Stimulated activated naive CD8-positive, alpha-beta T cell treated with anti-CD3 and anti-CD28 coated beads, Interleukin-15, amount 100 ng/mL, for 72 hours (primary cell): ENCODE results near the gene CMTM5.

Experiments used
- ATAC-seq: fragments of 150-1000 bp; cut with Tn5 transposase; 2 replicates; pipeline ENCODE4 v1.10.0; 2021; ENCODE audit warnings: mild to moderate bottlenecking, moderate library complexity
- DNase-seq, 2 donors: peaks; one replicate each; pipeline ENCODE4 v3.0.0; 2021 to 2022
- H3K27ac Mint-ChIP-seq, 2 donors: one replicate each; pipeline ENCODE4 v1.8.0; 2022; ENCODE audit warnings: mild to moderate bottlenecking in 2 of 2, mixed read lengths in 2 of 2, moderate library complexity in 2 of 2
- H3K27me3 Mint-ChIP-seq: one replicate; pipeline ENCODE4 v1.8.0; 2022; ENCODE audit warnings: mixed read lengths
- H3K4me1 Mint-ChIP-seq: one replicate; pipeline ENCODE4 v1.8.0; 2022; ENCODE audit warnings: mild to moderate bottlenecking, mixed read lengths
- H3K4me3 Mint-ChIP-seq, 2 donors: one replicate each; pipeline ENCODE4 v1.8.0; 2022; ENCODE audit warnings: mild to moderate bottlenecking in 2 of 2, mixed read lengths in 2 of 2, moderate library complexity in 1 of 2
- H3K9me3 Mint-ChIP-seq, 2 donors: one replicate each; pipeline ENCODE4 v1.8.0; 2022; ENCODE audit warnings: mixed read lengths in 2 of 2

CMTM5 gene

GRCh38 chr14:23376482-23377197 is at the start of gene CMTM5:
Gene CMTM5 (plus strand): TSS chr14:23377046. CDS start chr14:23377252, 206 bp downstream.
- DNase-seq (no peak), ATAC-seq (no peak)
- Mint-ChIP-seq H3K9me3 (no peaks in the 10 kb centered on the region), H3K4me1 (no peaks in the 10 kb centered on the region), H3K27ac (no peak within 1 kb of the TSS), H3K4me3 (no peak within 1 kb of the TSS), H3K27me3 (peaks cover 20% of the 10 kb centered on the region)

GRCh38 chr14:23327947-23328744 is 48.7 kb upstream of the CMTM5 start:
- H3K27ac Mint-ChIP-seq = no peak overlapping the region
- H3K9me3 Mint-ChIP-seq = no peaks in the 10 kb centered on the region

DNA sequence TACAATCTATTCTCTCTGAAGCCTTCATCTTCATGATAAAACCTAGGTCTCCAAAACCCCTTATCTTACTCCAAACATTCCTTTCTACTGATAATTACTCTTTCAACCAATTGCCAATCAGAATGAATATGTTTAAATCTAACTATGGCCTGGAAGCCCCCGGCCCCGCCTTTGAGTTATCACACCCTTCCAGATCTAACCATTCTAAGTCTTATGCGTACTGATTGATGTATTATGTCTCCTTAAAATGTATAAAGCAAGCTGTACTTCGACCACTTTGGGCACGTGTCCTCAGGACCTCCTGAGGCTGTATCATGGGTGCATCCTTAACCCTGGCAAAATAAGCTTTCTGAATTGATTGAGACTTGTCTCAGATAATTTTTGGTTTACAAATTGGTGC is 41.2 kb upstream of the CMTM5 start:
- ATAC-seq = no peak

More at GRCh38 chr14:23327947-23328744, 48.7 kb upstream of the CMTM5 start:
- Mint-ChIP-seq H3K4me3 (no peak overlapping the region), H3K4me1 (peaks cover 20% of the 10 kb centered on the region), H3K27me3 (no peaks in the 10 kb centered on the region)
- peak; percentile 86 for ATAC-seq
- peak; percentile 45 to 65 for DNase-seq

GRCh38 chr14:23339506-23340268 is 37.2 kb upstream of the CMTM5 start:
- no peak for DNase-seq
- no peaks in the 10 kb centered on the region for H3K4me1 Mint-ChIP-seq
- peaks cover 22% of the 10 kb centered on the region for H3K27me3 Mint-ChIP-seq
- H3K9me3 Mint-ChIP-seq = no peaks in the 10 kb centered on the region
- no peak overlapping the region for H3K4me3 Mint-ChIP-seq
- no peak overlapping the region for H3K27ac Mint-ChIP-seq
- ATAC-seq = no peak

More for the DNA sequence above, 41.2 kb upstream of the CMTM5 start:
- Mint-ChIP-seq H3K4me1 (no peaks in the 10 kb centered on the region), H3K27ac (peak overlapping the region in 1 of 2 donors; percentile 14), H3K9me3 (no peaks in the 10 kb centered on the region), H3K4me3 (no peak overlapping the region), H3K27me3 (peaks cover 26% of the 10 kb centered on the region)
- DNase-seq = no peak

DNA sequence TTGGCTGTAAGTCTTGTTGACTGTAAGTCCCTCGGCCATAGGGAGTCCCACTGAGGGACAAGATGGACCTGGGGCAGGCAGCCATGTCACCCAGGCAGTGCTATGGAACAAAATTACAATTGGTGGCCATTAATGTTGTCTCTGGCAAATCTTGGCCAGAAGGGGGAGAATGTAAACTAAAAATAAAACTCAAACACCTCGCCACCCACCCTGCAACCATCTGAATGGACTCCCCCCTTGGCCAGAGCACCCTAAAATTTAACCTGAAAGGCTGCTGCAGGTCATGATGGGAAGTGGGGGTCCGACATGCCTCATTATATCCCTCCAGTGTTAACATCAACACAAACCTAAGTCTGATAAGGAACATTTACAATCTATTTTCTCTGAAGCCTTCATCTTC is 32.4 kb upstream of the CMTM5 start:
- ATAC-seq (no peak), DNase-seq (no peak)
- no peak overlapping the region for H3K4me3 Mint-ChIP-seq
- no peaks in the 10 kb centered on the region for H3K9me3 Mint-ChIP-seq
- H3K4me1 Mint-ChIP-seq = no peaks in the 10 kb centered on the region
- H3K27ac Mint-ChIP-seq = no peak overlapping the region
- H3K27me3 Mint-ChIP-seq = no peaks in the 10 kb centered on the region

GRCh38 chr14:23345987-23346692 is 30.7 kb upstream of the CMTM5 start:
- Mint-ChIP-seq H3K4me1 (no peaks in the 10 kb centered on the region), H3K27me3 (peaks cover 9% of the 10 kb centered on the region), H3K9me3 (no peaks in the 10 kb centered on the region), H3K27ac (no peak overlapping the region), H3K4me3 (no peak overlapping the region)
- ATAC-seq (peak; percentile 15), DNase-seq (no peak)

DNA sequence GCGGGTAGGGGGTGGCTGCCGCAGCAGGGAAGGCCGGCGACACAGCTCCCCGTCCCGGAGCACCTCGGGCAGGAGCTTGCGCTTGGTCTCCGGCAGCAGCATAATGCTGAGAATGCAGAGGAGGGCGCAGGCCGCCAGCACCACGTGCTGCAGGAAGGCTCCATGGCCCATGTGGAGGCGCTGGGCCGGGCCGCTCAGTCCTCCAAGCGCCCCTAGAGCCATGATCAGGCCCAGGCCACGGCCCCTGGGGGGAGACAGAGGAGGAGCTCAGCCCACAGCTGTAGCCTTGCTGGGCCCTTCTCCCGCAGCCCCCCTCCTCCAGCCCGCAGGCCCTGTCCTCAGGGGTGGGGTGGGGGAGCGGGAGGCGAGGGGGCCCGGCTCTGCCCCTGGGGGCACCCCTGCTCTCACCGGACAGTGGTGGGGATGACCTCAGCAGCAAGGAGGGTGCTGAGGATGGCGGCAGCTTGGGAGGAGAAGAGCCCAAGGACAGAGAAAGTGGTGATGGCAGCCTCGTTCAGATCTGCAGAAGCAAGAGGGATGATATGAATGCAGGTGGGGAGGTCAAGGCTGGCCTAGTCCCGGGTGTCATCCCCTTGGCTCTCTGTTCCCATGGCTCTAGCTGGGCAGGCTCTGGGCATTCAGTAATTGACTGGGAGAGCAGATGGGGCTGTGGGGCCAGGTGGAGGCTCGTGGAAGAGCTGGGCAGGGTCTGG is 30.0 kb upstream of the CMTM5 start:
- no peak overlapping the region for H3K4me3 Mint-ChIP-seq
- no peaks in the 10 kb centered on the region for H3K4me1 Mint-ChIP-seq
- peak overlapping the region in 1 of 2 donors; percentile 62 for H3K27ac Mint-ChIP-seq
- no peaks in the 10 kb centered on the region for H3K9me3 Mint-ChIP-seq
- ATAC-seq = peak; percentile 42
- peaks cover 13% of the 10 kb centered on the region for H3K27me3 Mint-ChIP-seq
- DNase-seq = no peak

GRCh38 chr14:23347406-23348296 is 29.2 kb upstream of the CMTM5 start:
- Mint-ChIP-seq H3K9me3 (no peaks in the 10 kb centered on the region), H3K4me3 (no peak overlapping the region), H3K4me1 (no peaks in the 10 kb centered on the region), H3K27ac (peak overlapping the region in 1 of 2 donors; percentile 62), H3K27me3 (peaks cover 13% of the 10 kb centered on the region)
- ATAC-seq (no peak), DNase-seq (no peak)

- DNase-seq (no peak), ATAC-seq (no peak)
- H3K27ac Mint-ChIP-seq = no peak overlapping the region
- no peaks in the 10 kb centered on the region for H3K9me3 Mint-ChIP-seq
- no peaks in the 10 kb centered on the region for H3K4me1 Mint-ChIP-seq
- H3K27me3 Mint-ChIP-seq = peaks cover 18% of the 10 kb centered on the region
- H3K4me3 Mint-ChIP-seq = no peak overlapping the region
Measured at GRCh38 chr14:23348297-23348655, 28.6 kb upstream of the CMTM5 start.

DNA sequence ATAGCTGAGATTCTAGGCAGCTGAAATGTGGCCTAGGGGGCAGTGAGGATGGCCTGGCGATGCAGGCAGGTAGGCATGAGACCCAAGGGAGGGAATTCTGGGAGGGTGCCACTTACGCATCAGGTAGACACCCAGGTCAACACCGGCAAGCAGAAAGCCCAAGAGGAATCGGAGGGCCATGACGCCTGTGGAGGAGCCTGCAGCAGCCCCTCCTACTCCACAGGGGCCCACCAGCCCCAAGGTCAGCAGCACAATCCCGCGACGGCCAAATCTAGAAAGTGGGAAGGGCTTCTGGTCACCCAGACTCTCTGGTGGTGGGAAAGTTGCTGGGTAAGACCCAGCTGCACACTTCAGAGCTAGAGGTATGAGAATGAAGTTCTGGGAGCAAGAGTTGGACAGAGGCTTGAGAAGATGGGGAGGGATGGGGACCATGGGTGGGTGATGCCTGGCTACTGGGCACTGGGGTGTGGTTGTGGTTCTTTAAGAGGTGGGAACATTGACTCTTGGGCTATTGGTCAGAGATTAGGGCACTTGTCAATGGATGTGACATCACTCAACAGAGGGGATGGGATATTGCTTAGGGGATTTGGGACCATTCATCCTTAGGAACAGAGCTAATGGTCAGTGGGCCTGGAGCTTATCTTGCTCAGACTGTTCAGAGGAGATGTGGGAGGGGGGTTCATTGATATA is 27.5 kb upstream of the CMTM5 start:
- ATAC-seq (no peak), DNase-seq (no peak)
- peak overlapping the region in 1 of 2 donors; percentile 22 for H3K27ac Mint-ChIP-seq
- H3K9me3 Mint-ChIP-seq = no peaks in the 10 kb centered on the region
- no peaks in the 10 kb centered on the region for H3K4me1 Mint-ChIP-seq
- H3K4me3 Mint-ChIP-seq = no peak overlapping the region
- H3K27me3 Mint-ChIP-seq = peaks cover 28% of the 10 kb centered on the region

DNA sequence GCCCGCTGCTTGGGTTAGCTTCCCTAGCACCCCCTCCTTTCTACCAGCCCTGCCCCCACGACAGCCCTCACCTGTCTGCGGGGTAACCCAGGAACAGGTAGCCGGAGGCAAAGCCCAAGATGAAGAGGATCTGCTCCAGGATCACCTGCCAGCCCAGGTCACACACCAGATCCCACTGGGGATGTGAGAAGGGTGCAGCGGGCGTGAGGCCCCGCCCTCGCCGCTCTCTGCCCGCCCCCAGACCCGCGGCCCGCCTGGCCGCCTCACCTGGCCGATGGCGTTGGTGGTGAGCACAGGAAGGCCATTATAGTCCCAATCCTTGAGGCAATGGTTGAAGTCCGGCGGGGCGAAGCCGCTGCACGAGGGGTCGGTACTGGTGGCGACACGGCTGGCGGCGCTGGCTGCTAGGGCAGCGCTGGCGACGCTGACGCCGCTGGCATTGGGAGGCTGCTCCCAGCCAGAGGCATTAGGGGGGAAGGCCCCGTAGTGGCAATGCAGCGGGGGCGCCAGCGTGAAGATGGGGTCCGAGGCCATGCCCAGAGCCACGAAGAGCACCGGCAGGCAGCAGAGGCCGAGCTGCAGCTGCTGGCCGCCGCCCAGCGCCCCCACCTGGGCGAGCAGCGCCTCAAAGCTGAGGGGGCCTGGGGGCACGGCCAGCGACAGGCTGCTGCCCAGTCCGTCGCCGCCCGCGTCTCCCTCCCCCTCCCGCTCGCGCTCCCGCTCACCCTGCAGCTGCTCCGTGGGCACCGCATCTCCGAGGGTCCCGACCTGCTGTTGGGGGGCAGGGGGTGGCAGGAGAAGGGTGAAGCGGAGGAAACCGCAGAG is 25.0 kb upstream of the CMTM5 start:
- ATAC-seq (peak; percentile 50), DNase-seq (no peak)
- no peak overlapping the region for H3K27ac Mint-ChIP-seq
- peak overlapping the region; percentile 74 to 77 for H3K4me3 Mint-ChIP-seq
- no peaks in the 10 kb centered on the region for H3K9me3 Mint-ChIP-seq
- no peaks in the 10 kb centered on the region for H3K4me1 Mint-ChIP-seq
- peaks cover 32% of the 10 kb centered on the region for H3K27me3 Mint-ChIP-seq

DNA sequence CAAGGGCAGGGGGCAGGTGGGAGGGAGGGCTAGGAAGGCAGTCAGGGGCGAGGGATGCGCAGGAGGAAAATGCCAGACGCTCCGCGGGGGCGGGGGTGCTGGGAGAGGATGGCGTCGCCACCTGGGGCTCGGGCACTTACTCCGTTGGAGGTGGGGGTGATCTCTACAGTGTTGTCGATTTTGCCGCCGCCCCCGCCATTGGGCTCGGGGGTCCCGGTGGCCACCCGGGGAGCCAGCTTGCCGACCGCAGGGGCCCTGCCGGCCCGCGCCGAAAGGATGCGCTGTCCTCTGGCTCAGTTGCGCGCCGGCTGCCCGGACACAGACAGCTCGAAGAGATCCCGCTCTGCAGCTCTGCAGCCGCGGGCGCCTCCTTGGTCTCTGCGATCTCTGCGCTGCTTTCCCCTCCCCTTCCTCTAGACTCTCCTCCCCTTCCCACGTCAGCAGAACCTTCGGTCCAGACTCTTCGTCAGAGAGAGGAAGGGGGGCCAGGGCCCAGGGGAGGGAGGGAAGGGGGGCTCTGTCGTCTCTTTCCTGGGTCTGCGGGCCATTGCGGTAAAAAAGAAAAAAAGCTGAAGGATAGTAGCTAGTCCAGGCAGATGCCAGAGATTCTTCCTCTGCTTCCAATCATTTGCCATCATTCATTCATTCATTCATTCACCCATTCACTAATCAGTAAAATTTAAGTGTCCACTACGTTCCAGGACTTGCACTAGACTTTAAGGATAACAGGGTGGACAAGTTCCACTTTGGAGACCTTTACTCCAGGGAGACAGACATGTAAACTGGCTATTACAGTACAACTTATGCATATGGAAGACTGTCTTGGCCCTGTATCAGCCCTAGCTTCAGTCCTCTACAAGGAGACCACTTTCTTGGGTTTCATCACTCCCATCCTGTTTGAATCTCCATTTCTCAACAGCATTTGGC is 24.1 kb upstream of the CMTM5 start, which contains the start of gene SLC22A17:
Gene SLC22A17 (minus strand): TSS at position 382 of the 927 bp plus-strand sequence.
- peak; percentile 52 to 57 for DNase-seq
- no peaks in the 10 kb centered on the region for H3K4me1 Mint-ChIP-seq
- peak within 1 kb of the TSS; percentile 74 to 77 for H3K4me3 Mint-ChIP-seq
- peaks cover 32% of the 10 kb centered on the region for H3K27me3 Mint-ChIP-seq
- H3K27ac Mint-ChIP-seq = no peak within 1 kb of the TSS
- no peaks in the 10 kb centered on the region for H3K9me3 Mint-ChIP-seq
- ATAC-seq = peak; percentile 92
